K562 (cell line): Measurements from ENCODE around the gene ORAI3. TPM values are rescaled to one million over a fixed set of nuclear protein-coding genes. Genes with fewer than 3 reads are reported as not detected.
A peak's percentile ranks its signal among the peaks of the same experiment; 100 is the strongest.

Experiments
- ATAC-seq: fragments of 200-7000 bp; cut with Tn5 transposase; 3 replicates; pipeline ENCODE4 v1.9.1; 2020; ENCODE audit warnings: moderate library complexity
- BruUV-seq: library from RNA; stranded (reverse); fragments of 400-500 nt; replicated peaks from 2 replicates; lab custom pipeline; 2021; lab: Mats Ljungman, UMichigan
- CTCF ChIA-PET: fragments of 300-600 bp; formaldehyde crosslinking; extraction: SDS; loops from one replicate; lab custom pipeline; 2021; ENCODE audit warnings: low intra/inter-chr PET ratio; lab: Yijun Ruan, JAX
- POLR2A ChIA-PET: fragments of 300-600, 350-650 bp; sonication (Branson Sonifier 250); formaldehyde crosslinking; extraction: SDS; loops from one replicate; lab custom pipeline; 2021; ENCODE audit warnings: antibody characterized with exemption, inconsistent platforms; lab: Yijun Ruan, JAX
- DNase-seq, 4 experiments: peaks; one replicate each; pipeline versions ENCODE4 v3.0.0 to v3.0.0-alpha.2; 2011 to 2018; ENCODE audit warnings: low spot score in 3 of 4, mixed read lengths in 3 of 4; ENCODE audit errors: extremely low read depth in 1 of 4
- FAIRE-seq: peaks from 2 replicates; lab custom pipeline; 2011; peaks lifted over from hg19 to GRCh38; lab: Jason Lieb, UNC
- H2AFZ ChIP-seq: 2 replicates; pipeline ENCODE4 v1.6.0; 2011; ENCODE audit warnings: low read depth, low read length, control low read depth, inconsistent platforms
- H3K27ac ChIP-seq: fragments of 200-600 bp; 3 replicates; pipeline ENCODE4 v1.8.0; 2011; ENCODE audit warnings: low read depth, mild to moderate bottlenecking, control low read depth, inconsistent platforms, low read length, moderate library complexity, mixed read lengths; ENCODE audit errors: extremely low read depth
- H3K27me3 ChIP-seq, 2 experiments: fragments of 300-600 bp in 1 of 2; 2 replicates in 1 of 2; 3 replicates in 1 of 2; pipeline versions ENCODE4 v1.6.0 to v1.8.0; 2011; ENCODE audit warnings: inconsistent platforms in 2 of 2, low read length in 2 of 2, mild to moderate bottlenecking in 1 of 2, mixed read lengths in 1 of 2, moderate library complexity in 1 of 2; ENCODE audit not compliant: control insufficient read depth in 2 of 2, insufficient read depth in 2 of 2
- H3K36me3 ChIP-seq: fragments of 300-600 bp; 3 replicates; pipeline ENCODE4 v1.8.0; 2011; ENCODE audit warnings: mild to moderate bottlenecking, low read length, inconsistent platforms; ENCODE audit not compliant: control insufficient read depth, insufficient read depth
- H3K4me1 ChIP-seq, 2 experiments: fragments of 200-600 bp in 1 of 2; replicated peaks in 1 of 2; 2 replicates in 1 of 2; 3 replicates in 1 of 2; pipeline versions ENCODE4 v1.5.1 to v1.8.0; 2011; ENCODE audit warnings: inconsistent platforms in 2 of 2, low read length in 2 of 2, mild to moderate bottlenecking in 1 of 2, mixed read lengths in 1 of 2, moderate library complexity in 1 of 2; ENCODE audit not compliant: control insufficient read depth in 2 of 2, insufficient read depth in 2 of 2
- H3K4me2 ChIP-seq: 2 replicates; pipeline ENCODE4 v1.6.1; 2011; ENCODE audit warnings: low read length, control low read depth, inconsistent platforms, mixed read lengths; ENCODE audit not compliant: insufficient read depth
- H3K4me3 ChIP-seq: fragments of 200-600 bp; sonication (generic), shearing (Covaris generic); 2 replicates; pipeline ENCODE4 v1.5.1; 2016; ENCODE audit warnings: control low read depth, inconsistent platforms
- H3K79me2 ChIP-seq: fragments of 200-600 bp; 3 replicates; pipeline ENCODE4 v1.8.0; 2011; ENCODE audit warnings: low read length, inconsistent platforms; ENCODE audit not compliant: control insufficient read depth, insufficient read depth
- H3K9ac ChIP-seq, 2 experiments: 2 replicates each; pipeline versions ENCODE4 v1.6.0 to v1.6.1; 2011; ENCODE audit warnings: low read depth in 2 of 2, low read length in 2 of 2, control low read depth in 1 of 2, inconsistent platforms in 1 of 2, mild to moderate bottlenecking in 1 of 2, mixed read lengths in 1 of 2; ENCODE audit not compliant: insufficient read depth in 1 of 2
- H3K9me1 ChIP-seq: one replicate; pipeline ENCODE4 v1.6.0; 2011; ENCODE audit warnings: inconsistent platforms, mild to moderate bottlenecking, low read length, moderate library complexity; ENCODE audit not compliant: control insufficient read depth, insufficient read depth
- H3K9me3 ChIP-seq: replicated peaks from 2 replicates; pipeline ENCODE4 v1.5.1; 2011; ENCODE audit warnings: low read depth, low read length, inconsistent platforms; ENCODE audit not compliant: control insufficient read depth, insufficient read depth
- H4K20me1 ChIP-seq: replicated peaks from 2 replicates; pipeline ENCODE4 v1.6.1; 2011; ENCODE audit warnings: low read length, inconsistent platforms, mixed read lengths; ENCODE audit not compliant: control insufficient read depth, insufficient read depth
- CHD2 ChIP-seq: IDR thresholded peaks from 2 replicates; pipeline ENCODE4 v1.6.1; 2011; ENCODE audit warnings: low read depth, low read length
- E2F6 ChIP-seq, 2 experiments: IDR thresholded peaks; 2 replicates each; pipeline ENCODE4 v1.6.1; 2011; ENCODE audit warnings: borderline replicate concordance in 1 of 2, control low read depth in 1 of 2, low read depth in 1 of 2, low read length in 1 of 2, mild to moderate bottlenecking in 1 of 2, mixed read lengths in 1 of 2, moderate library complexity in 1 of 2; ENCODE audit not compliant: insufficient read depth in 1 of 2, insufficient read length in 1 of 2, poor library complexity in 1 of 2, severe bottlenecking in 1 of 2; ENCODE audit errors: extremely low read depth in 1 of 2
- L3MBTL2 ChIP-seq: fragments of 450-650 bp; IDR thresholded peaks from 2 replicates; pipeline ENCODE4 v1.6.1; 2016; ENCODE audit warnings: mild to moderate bottlenecking, moderate library complexity
- MGA ChIP-seq: fragments of 450-650 bp; IDR thresholded peaks from 2 replicates; pipeline ENCODE4 v1.6.1; 2016; ENCODE audit warnings: mild to moderate bottlenecking, moderate library complexity
- MNT ChIP-seq, 2 experiments: fragments of 450-650 bp; conservative IDR thresholded peaks; 2 replicates each; pipeline ENCODE4 v1.6.1; 2017; ENCODE audit warnings: mild to moderate bottlenecking in 2 of 2, moderate library complexity in 2 of 2
- NR3C1 ChIP-seq: sonication (generic); formaldehyde crosslinking; IDR thresholded peaks from 2 replicates; pipeline ENCODE4 v1.8.1; 2022; ENCODE audit warnings: missing genetic modification reagents
- SMARCA5 ChIP-seq: fragments of 450-650 bp; IDR thresholded peaks from 2 replicates; pipeline ENCODE4 v1.6.1; 2016
- WGBS: fragments of 100-300 bp; shearing (Covaris generic); methylation state at CpG from one replicate; pipeline ENCODE4 v1.1.6; 2016; ENCODE audit warnings: low coverage, mixed read lengths; ENCODE audit not compliant: insufficient coverage; ENCODE audit errors: missing lambda C conversion rate; 5-methylcytosine and 5-hydroxymethylcytosine counted together
- in situ Hi-C: fragments of 300-500 bp; cut with MboI; formaldehyde crosslinking; loops from 4 replicates; pipeline ENCODE4 v1.15.0; 2018; ENCODE audit warnings: inconsistent platforms, mixed read lengths
- intact Hi-C: fragments of 100-400 bp; cut with micrococcal nuclease; formaldehyde crosslinking; loops from 2 replicates; pipeline ENCODE4 v1.14.2; 2022
- polyA plus RNA-seq, 8 experiments: library from polyadenylated mRNA; depleted of rRNA in 4 of 8; stranded (reverse) in 5 of 8; unstranded in 3 of 8; fragments of >200 nt; fragmentation: Nextera tagmentation in 2 of 8; fragmentation: Illumina TruSeq in 1 of 8; extraction: Ambion mirVana in 2 of 8; extraction: Trizol in 1 of 8; gene quantifications; 2 replicates each; pipeline versions ENCODE4 v1.2.1 to v1.2.3, GENCODE V29; 2011 to 2014; ENCODE audit warnings: inconsistent platforms in 1 of 8, missing spikeins in 1 of 8
- total RNA-seq, 7 experiments: library from RNA; depleted of rRNA in 6 of 7; stranded (reverse); fragments of >200 nt in 6 of 7; fragmentation: Illumina TruSeq in 2 of 7; extraction: Trizol in 2 of 7; gene quantifications; 2 replicates each; pipeline versions ENCODE4 v1.2.1 to v1.2.3, GENCODE V29; 2011 to 2021; ENCODE audit warnings: low replicate concordance in 1 of 7

Gene ORAI3
- total and polyA plus RNA-seq, 9 of the 15 experiments (the other 6 are each of a cell fraction or from before 2014, with no cell fraction given): 4.9 to 23.3 (median 14.1) TPM

- Histone ChIP-seq H3K4me2 (peak overlapping the region; percentile 66), H2AFZ (peak overlapping the region; percentile 75), H3K27ac (peak overlapping the region; percentile 87), H3K79me2 (no peaks in the 10 kb centered on the region), H3K4me3 (no peak overlapping the region), H3K9ac (peak overlapping the region; percentile 80 to 96; a peak in 3 of 4 replicates), H3K36me3 (no peaks in the 10 kb centered on the region), H4K20me1 (no peaks in the 10 kb centered on the region), H3K9me3 (no peaks in the 10 kb centered on the region), H3K4me1 (peaks cover 25 to 33% of the 10 kb centered on the region in 2 experiments), H3K27me3 (no peaks in the 10 kb centered on the region), H3K9me1 (no peaks in the 10 kb centered on the region)
- in situ Hi-C loops (loop anchor here (10.0 kb wide), 1 partner anchor 58 kb away; no protein-coding TSS in a partner anchor), intact Hi-C loops (no loop called here)
- WGBS: 38% methylated on average over 4 of the region's 4 CpGs
- FAIRE-seq (peak; percentile 89), DNase-seq (peak; percentile 67 to 77 (median 70)), ATAC-seq (peak; percentile 60)
- ChIA-PET CTCF (interaction anchor here (0.6 to 0.8 kb wide), 2 partner anchors 40 to 58 kb away, joined by 5 read pairs; no protein-coding TSS in a partner anchor), POLR2A (interaction anchor here (0.7 to 1.4 kb wide), 3 partner anchors 10 to 98 kb away, joined by 3 to 5 read pairs (median 3); no protein-coding TSS in a partner anchor)
- no TSS peak for BruUV-seq
- TF ChIP-seq L3MBTL2: peak; percentile 53; the same call in 1 of the 2 replicates
- no peak for TF ChIP-seq CHD2
- TF ChIP-seq E2F6 (IDR thresholded peaks at IDR 0.05; ENCODE audit: borderline replicate concordance in 1 of 2, extremely low read depth in 1 of 2, insufficient read depth in 1 of 2, insufficient read length in 1 of 2, low read depth in 1 of 2, low read length in 1 of 2, poor library complexity in 1 of 2, severe bottlenecking in 1 of 2): peak in 1 of 2 experiments; percentile 47
- TF ChIP-seq MNT (conservative IDR thresholded peaks at IDR 0.05): peak; percentile 30 to 51; a peak in 1 of 4 replicates
- TF ChIP-seq SMARCA5: peak; percentile 39; the same call in 1 of the 2 replicates
- TF ChIP-seq MGA: peak; percentile 76
- TF ChIP-seq NR3C1 (CRISPR knock-in tag): no peak
Observed at GRCh38 chr16:30903002-30903401, 45.9 kb upstream of the ORAI3 start.
